ENCODE measurements around the gene P2RY11. TPM values are rescaled to one million over a fixed set of nuclear protein-coding genes. Genes with fewer than 3 reads are reported as not detected.

Gene P2RY11
- total RNA-seq, 2 experiments from 2014 or later = 11.9 to 43.3 TPM

GRCh38 chr19:10122045-10122444 is 10.6 kb downstream of the P2RY11 start:
- Histone ChIP-seq H3K79me2 (ENCODE audit: insufficient read depth, low read depth, low read length) (peaks cover 19% of the 10 kb centered on the region; the same call in 1 of the 2 replicates), H3K36me3 (ENCODE audit: insufficient read depth, low read length) (peaks cover 40% of the 10 kb centered on the region), H3K9me3 (ENCODE audit: low read length) (no peaks in the 10 kb centered on the region), H3K27ac (ENCODE audit: low read depth, low read length, poor library complexity, severe bottlenecking) (no peak overlapping the region), H3K9me2 (ENCODE audit: insufficient read depth, low read length) (no peaks in the 10 kb centered on the region), H4K20me1 (ENCODE audit: insufficient read depth, low read length) (no peaks in the 10 kb centered on the region), H3K4me2 (ENCODE audit: low read length) (no peak overlapping the region), H3K4me1 (ENCODE audit: insufficient read depth, low read length, poor library complexity, severe bottlenecking) (peaks cover 6% of the 10 kb centered on the region), H2AFZ (ENCODE audit: low read length) (no peak overlapping the region), H3K4me3 (ENCODE audit: low read depth, low read length, poor library complexity, severe bottlenecking) (no peak overlapping the region)
- ChIA-PET CTCF (ENCODE audit: unreplicated experiment) (no interaction called here), POLR2A (interaction anchor here (0.5 to 1.1 kb wide), 2 partner anchors 40 to 122 kb away, joined by 3 read pairs; no protein-coding TSS in a partner anchor)
- BruUV-seq (replicated peaks) = no TSS peak
- no peak for TF ChIP-seq CTCF (conservative IDR thresholded peaks at IDR 0.05; ENCODE audit: low read length)
- no peak for TF ChIP-seq EZH2phosphoT487 (IDR thresholded peaks at IDR 0.05; ENCODE audit: borderline replicate concordance, low read depth, low read length)
- no peak for DNase-seq (ENCODE audit: low spot score)
- intact Hi-C loops (cut with micrococcal nuclease; ENCODE audit: unreplicated experiment) = no loop called here

GRCh38 chr19:10124429-10124828 is 12.9 kb downstream of the P2RY11 start:
- Histone ChIP-seq H3K4me2 (ENCODE audit: low read length) (no peak overlapping the region), H3K4me3 (ENCODE audit: low read depth, low read length, poor library complexity, severe bottlenecking) (no peak overlapping the region), H3K9me3 (ENCODE audit: low read length) (no peaks in the 10 kb centered on the region), H4K20me1 (ENCODE audit: insufficient read depth, low read length) (no peaks in the 10 kb centered on the region), H3K4me1 (ENCODE audit: insufficient read depth, low read length, poor library complexity, severe bottlenecking) (no peaks in the 10 kb centered on the region), H2AFZ (ENCODE audit: low read length) (no peak overlapping the region), H3K9me2 (ENCODE audit: insufficient read depth, low read length) (no peaks in the 10 kb centered on the region), H3K27ac (ENCODE audit: low read depth, low read length, poor library complexity, severe bottlenecking) (no peak overlapping the region), H3K79me2 (ENCODE audit: insufficient read depth, low read depth, low read length) (peaks cover 2% of the 10 kb centered on the region; the same call in 1 of the 2 replicates), H3K36me3 (ENCODE audit: insufficient read depth, low read length) (peaks cover 51% of the 10 kb centered on the region)
- BruUV-seq (replicated peaks) = no TSS peak
- POLR2A ChIA-PET = no interaction called here
- intact Hi-C loops (cut with micrococcal nuclease; ENCODE audit: unreplicated experiment) = no loop called here
- TF ChIP-seq CTCF (conservative IDR thresholded peaks at IDR 0.05; ENCODE audit: low read length) (no peak), EZH2phosphoT487 (IDR thresholded peaks at IDR 0.05; ENCODE audit: borderline replicate concordance, low read depth, low read length) (no peak)
- CTCF ChIA-PET (ENCODE audit: unreplicated experiment) = no interaction called here
- DNase-seq (ENCODE audit: low spot score) = no peak

- Histone ChIP-seq H3K9me3 (ENCODE audit: low read length) (no peaks in the 10 kb centered on the region), H3K4me1 (ENCODE audit: insufficient read depth, low read length, poor library complexity, severe bottlenecking) (no peaks in the 10 kb centered on the region), H3K9me2 (ENCODE audit: insufficient read depth, low read length) (no peaks in the 10 kb centered on the region), H3K36me3 (ENCODE audit: insufficient read depth, low read length) (peaks cover 69% of the 10 kb centered on the region), H3K4me3 (ENCODE audit: low read depth, low read length, poor library complexity, severe bottlenecking) (no peak overlapping the region), H4K20me1 (ENCODE audit: insufficient read depth, low read length) (no peaks in the 10 kb centered on the region), H3K79me2 (ENCODE audit: insufficient read depth, low read depth, low read length) (no peaks in the 10 kb centered on the region), H2AFZ (ENCODE audit: low read length) (no peak overlapping the region), H3K27ac (ENCODE audit: low read depth, low read length, poor library complexity, severe bottlenecking) (no peak overlapping the region), H3K4me2 (ENCODE audit: low read length) (no peak overlapping the region)
- intact Hi-C loops (cut with micrococcal nuclease; ENCODE audit: unreplicated experiment) = no loop called here
- POLR2A ChIA-PET = no interaction called here
- CTCF ChIA-PET (ENCODE audit: unreplicated experiment) = no interaction called here
- DNase-seq (ENCODE audit: low spot score) = no peak
- no peak for TF ChIP-seq EZH2phosphoT487 (IDR thresholded peaks at IDR 0.05; ENCODE audit: borderline replicate concordance, low read depth, low read length)
- no peak for TF ChIP-seq CTCF (conservative IDR thresholded peaks at IDR 0.05; ENCODE audit: low read length)
- no TSS peak for BruUV-seq (replicated peaks)
Measured at GRCh38 chr19:10126213-10126639, 14.7 kb downstream of the P2RY11 start.

Measured in OCI-LY7 (cell line).